Natural killer cell (primary cell): ENCODE data around the gene PRDX2. TPM values are rescaled to one million over a fixed set of nuclear protein-coding genes. Genes with fewer than 3 reads are reported as not detected.

Experiments used
- ATAC-seq, 3 donors: fragments of 150-1000 bp in 2 of 3; fragments of 200-7000 bp in 1 of 3; cut with Tn5 transposase; 1 replicate in 1 of 3; 2 replicates in 2 of 3; pipeline ENCODE4 v1.10.0; 2021; ENCODE audit warnings: mild to moderate bottlenecking in 2 of 3, moderate library complexity in 2 of 3
- DNase-seq, 2 donors: peaks; one replicate each; pipeline versions ENCODE4 v3.0.0 to v3.0.0-alpha.2; 2013 to 2021; ENCODE audit warnings: mixed read lengths in 1 of 2
- H3K27ac ChIP-seq: one replicate; pipeline ENCODE4 v1.5.1; 2013; ENCODE audit warnings: mild to moderate bottlenecking, low read length
- H3K27me3 ChIP-seq: one replicate; pipeline ENCODE4 v1.6.1; 2013; ENCODE audit warnings: low read length; ENCODE audit not compliant: control insufficient read depth, insufficient read depth
- H3K36me3 ChIP-seq: one replicate; pipeline ENCODE4 v1.6.1; 2013; ENCODE audit warnings: low read length; ENCODE audit not compliant: control insufficient read depth, insufficient read depth
- H3K4me1 ChIP-seq: one replicate; pipeline ENCODE4 v1.6.1; 2013; ENCODE audit warnings: low read length; ENCODE audit not compliant: control insufficient read depth, insufficient read depth
- H3K4me3 ChIP-seq: one replicate; pipeline ENCODE4 v1.5.1; 2013; ENCODE audit warnings: low read length
- H3K9me3 ChIP-seq: one replicate; pipeline ENCODE4 v1.6.1; 2013; ENCODE audit warnings: low read length; ENCODE audit not compliant: control insufficient read depth, insufficient read depth
- H3K27ac Mint-ChIP-seq, 2 donors: one replicate each; pipeline ENCODE4 v1.8.0; 2022; ENCODE audit warnings: mild to moderate bottlenecking in 2 of 2, mixed read lengths in 2 of 2, moderate library complexity in 1 of 2
- H3K27me3 Mint-ChIP-seq, 2 donors: one replicate each; pipeline ENCODE4 v1.8.0; 2022; ENCODE audit warnings: low read depth in 2 of 2, mixed read lengths in 2 of 2
- H3K36me3 Mint-ChIP-seq: one replicate; pipeline ENCODE4 v1.8.0; 2022; ENCODE audit warnings: mixed read lengths
- H3K4me1 Mint-ChIP-seq, 2 donors: one replicate each; pipeline ENCODE4 v1.8.0; 2022; ENCODE audit warnings: mixed read lengths in 2 of 2
- H3K4me3 Mint-ChIP-seq: one replicate; pipeline ENCODE4 v1.8.0; 2022; ENCODE audit warnings: mild to moderate bottlenecking, moderate library complexity, mixed read lengths
- H3K9me3 Mint-ChIP-seq, 2 donors: one replicate each; pipeline ENCODE4 v1.8.0; 2022; ENCODE audit warnings: mixed read lengths in 2 of 2
- WGBS: methylation state at CpG from one replicate; pipeline ENCODE4 v1.1.7; 2013; ENCODE audit warnings: missing lambda C conversion rate; ENCODE audit not compliant: insufficient coverage; 5-methylcytosine and 5-hydroxymethylcytosine counted together
- intact Hi-C: fragments of 100-400 bp; cut with micrococcal nuclease; formaldehyde crosslinking; loops from one replicate; pipeline ENCODE4 v1.14.2; 2022
- total RNA-seq, 4 donors: library from RNA; stranded (reverse); fragments of 120-200 nt in 1 of 4; gene quantifications; one replicate each; pipeline versions ENCODE4 v1.2.3 to v1.2.4, GENCODE V29; 2013 to 2022
- TF ChIP-seq, protein P1 (sequence below): fragments of 200-600 bp; IDR thresholded peaks from one replicate; pipeline ENCODE4 v1.8.0; 2022; ENCODE audit warnings: antibody characterized with exemption

PRDX2 gene
- total RNA-seq, 3 donors from 2014 or later (not counting 1 experiment from before 2014, with no cell fraction given): 28.8 to 67.1 (median 66.9) TPM

DNA sequence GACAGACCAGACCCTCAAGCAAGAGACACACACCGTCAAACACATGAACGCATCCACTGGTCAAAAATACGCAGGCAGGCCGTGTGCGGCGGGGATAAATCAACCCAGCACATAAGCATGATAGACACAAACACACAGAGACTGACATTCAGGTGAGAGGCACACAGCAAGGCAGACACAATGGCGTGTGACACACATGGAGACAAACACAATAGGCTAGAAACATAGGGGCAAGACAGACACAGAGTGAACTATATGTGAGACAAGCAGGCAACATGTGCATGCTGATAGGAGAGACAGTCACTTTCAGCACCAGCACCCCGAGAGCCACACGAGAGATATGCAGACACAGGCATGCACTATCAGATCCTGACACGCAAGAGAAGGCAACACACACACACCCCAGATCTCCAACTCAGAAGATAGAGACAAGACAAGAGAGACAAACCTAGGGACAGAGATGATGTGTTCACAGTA, 17.2 kb downstream of the PRDX2 start:
- H3K27me3 Mint-ChIP-seq: no peaks in the 10 kb centered on the region
- H3K36me3 Mint-ChIP-seq: no peaks in the 10 kb centered on the region
- H3K27ac Mint-ChIP-seq: no peak overlapping the region
- DNase-seq (peak in 1 of 2 donors; percentile 75), ATAC-seq (no peak)
- peaks cover 11 to 19% of the 10 kb centered on the region in 2 donors for H3K4me1 Mint-ChIP-seq
- 81% methylated on average over 10 of the region's 10 CpGs for WGBS
- intact Hi-C loops: loop anchor here (10.0 kb wide), 1 partner anchor 260 kb away; no protein-coding TSS in a partner anchor
- Histone ChIP-seq H3K4me1 (peaks cover 77% of the 10 kb centered on the region), H3K9me3 (no peaks in the 10 kb centered on the region), H3K4me3 (no peak overlapping the region), H3K36me3 (no peaks in the 10 kb centered on the region), H3K27ac (peak overlapping the region; percentile 98), H3K27me3 (no peaks in the 10 kb centered on the region)
- no peaks in the 10 kb centered on the region for H3K9me3 Mint-ChIP-seq
- TF ChIP-seq, protein P1, sequence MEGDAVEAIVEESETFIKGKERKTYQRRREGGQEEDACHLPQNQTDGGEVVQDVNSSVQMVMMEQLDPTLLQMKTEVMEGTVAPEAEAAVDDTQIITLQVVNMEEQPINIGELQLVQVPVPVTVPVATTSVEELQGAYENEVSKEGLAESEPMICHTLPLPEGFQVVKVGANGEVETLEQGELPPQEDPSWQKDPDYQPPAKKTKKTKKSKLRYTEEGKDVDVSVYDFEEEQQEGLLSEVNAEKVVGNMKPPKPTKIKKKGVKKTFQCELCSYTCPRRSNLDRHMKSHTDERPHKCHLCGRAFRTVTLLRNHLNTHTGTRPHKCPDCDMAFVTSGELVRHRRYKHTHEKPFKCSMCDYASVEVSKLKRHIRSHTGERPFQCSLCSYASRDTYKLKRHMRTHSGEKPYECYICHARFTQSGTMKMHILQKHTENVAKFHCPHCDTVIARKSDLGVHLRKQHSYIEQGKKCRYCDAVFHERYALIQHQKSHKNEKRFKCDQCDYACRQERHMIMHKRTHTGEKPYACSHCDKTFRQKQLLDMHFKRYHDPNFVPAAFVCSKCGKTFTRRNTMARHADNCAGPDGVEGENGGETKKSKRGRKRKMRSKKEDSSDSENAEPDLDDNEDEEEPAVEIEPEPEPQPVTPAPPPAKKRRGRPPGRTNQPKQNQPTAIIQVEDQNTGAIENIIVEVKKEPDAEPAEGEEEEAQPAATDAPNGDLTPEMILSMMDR: no peak
- no peak overlapping the region for H3K4me3 Mint-ChIP-seq

DNA sequence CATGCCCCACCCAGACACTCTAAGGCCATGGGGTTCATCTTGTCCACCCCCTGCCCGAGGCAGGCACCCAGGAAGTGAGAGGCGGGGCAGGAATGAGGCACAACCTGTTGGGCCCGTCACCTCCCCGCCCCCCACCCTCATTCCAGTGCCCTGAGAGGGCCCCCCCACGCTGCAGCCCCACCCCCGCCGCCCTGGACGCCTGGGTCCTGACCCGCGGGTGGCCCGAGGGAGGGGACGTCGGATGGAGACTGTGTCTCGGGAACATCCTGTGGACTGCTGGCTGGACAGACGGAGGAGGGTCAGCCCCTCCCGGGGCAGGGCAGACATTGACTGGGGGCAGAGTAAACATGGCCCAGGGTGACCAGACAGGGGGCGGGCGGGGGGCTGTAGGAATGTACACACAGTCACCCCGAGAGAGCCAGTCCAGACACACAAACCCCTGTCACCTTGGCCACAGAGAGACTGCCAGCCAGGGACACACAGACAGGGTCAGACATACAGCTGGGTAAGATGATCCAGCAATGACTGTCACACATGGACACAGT, 17.7 kb downstream of the PRDX2 start:
- DNase-seq (no peak), ATAC-seq (no peak)
- intact Hi-C loops: loop anchor here (10.0 kb wide), 1 partner anchor 261 kb away; no protein-coding TSS in a partner anchor
- Mint-ChIP-seq H3K27me3 (no peaks in the 10 kb centered on the region), H3K36me3 (no peaks in the 10 kb centered on the region), H3K9me3 (no peaks in the 10 kb centered on the region), H3K4me3 (peak overlapping the region; percentile 17), H3K27ac (peak overlapping the region in 1 of 2 donors; percentile 19), H3K4me1 (peaks cover 7 to 19% of the 10 kb centered on the region in 2 donors)
- TF ChIP-seq, protein P1: no peak
- no peaks in the 10 kb centered on the region for H3K36me3 ChIP-seq
- no peaks in the 10 kb centered on the region for H3K9me3 ChIP-seq
- no peak overlapping the region for H3K4me3 ChIP-seq
- peak overlapping the region; percentile 98 for H3K27ac ChIP-seq
- H3K27me3 ChIP-seq: no peaks in the 10 kb centered on the region
- 63% methylated on average over 17 of the region's 19 CpGs for WGBS
- H3K4me1 ChIP-seq: peaks cover 77% of the 10 kb centered on the region

DNA sequence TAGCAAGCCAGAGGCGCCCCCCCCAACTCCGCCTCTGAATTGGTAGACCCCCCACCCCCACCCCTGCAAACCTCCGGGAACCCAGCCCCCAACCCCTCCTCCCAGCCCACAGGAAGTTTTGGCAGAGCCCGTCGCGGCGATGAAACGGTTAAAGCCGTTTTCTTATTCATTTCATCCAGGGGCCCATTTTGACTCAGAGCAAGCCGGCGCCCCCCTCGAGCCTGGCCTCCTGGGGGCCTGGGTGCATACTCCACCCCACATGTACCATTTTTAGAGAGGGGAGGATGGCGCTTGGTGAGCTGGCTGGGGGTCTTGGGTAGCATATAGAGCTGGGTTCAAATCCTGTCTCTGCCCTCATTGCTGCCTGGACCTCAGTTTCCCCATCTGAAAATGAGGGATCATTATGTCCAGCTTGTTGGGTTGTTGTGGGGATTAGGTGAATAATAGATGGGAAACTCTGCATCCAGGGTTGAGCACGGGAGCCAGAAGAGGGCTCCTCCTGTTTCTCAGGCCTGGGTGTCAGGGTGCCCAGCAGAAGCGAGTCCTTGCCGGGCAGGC, 18.2 kb downstream of the PRDX2 start:
- Mint-ChIP-seq H3K9me3 (no peaks in the 10 kb centered on the region), H3K27me3 (no peaks in the 10 kb centered on the region), H3K4me1 (peaks cover 8 to 20% of the 10 kb centered on the region in 2 donors), H3K36me3 (no peaks in the 10 kb centered on the region), H3K4me3 (peak overlapping the region; percentile 17), H3K27ac (peak overlapping the region in 1 of 2 donors; percentile 19)
- peak in 1 of 2 donors; percentile 58 for DNase-seq
- Histone ChIP-seq H3K27me3 (no peaks in the 10 kb centered on the region), H3K36me3 (no peaks in the 10 kb centered on the region), H3K9me3 (no peaks in the 10 kb centered on the region), H3K4me3 (no peak overlapping the region), H3K4me1 (peaks cover 77% of the 10 kb centered on the region), H3K27ac (peak overlapping the region; percentile 98)
- 19% methylated on average over 13 of the region's 16 CpGs for WGBS
- intact Hi-C loops: loop anchor here (10.0 kb wide), 1 partner anchor 261 kb away; no protein-coding TSS in a partner anchor
- TF ChIP-seq, protein P1: no peak
- no peak for ATAC-seq
